ENCODE results near the gene ZBTB8A.

- TF ChIP-seq SUZ12 (IDR thresholded peaks at IDR 0.05; ENCODE audit: unreplicated experiment) (no peak), POLR2A (IDR thresholded peaks at IDR 0.05; ENCODE audit: low read depth, low read length) (no peak), EGR1 (IDR thresholded peaks at IDR 0.05; ENCODE audit: borderline replicate concordance in 1 of 2, low read depth in 2 of 2, low read length in 2 of 2) (no peak), YY1 (IDR thresholded peaks at IDR 0.05; ENCODE audit: low read depth, low read length) (no peak)
Measured at GRCh38 chr1:32494196-32494595, 45.0 kb upstream of the ZBTB8A start.
